NCI-H460 (cell line): Measurements from ENCODE around the gene ABCC11. TPM values are rescaled to one million over a fixed set of nuclear protein-coding genes. Genes with fewer than 3 reads are reported as not detected.

ENCODE experiments used
- DNase-seq: peaks from one replicate; pipeline ENCODE4 v3.0.0-alpha.2; 2016; ENCODE audit warnings: low read depth; ENCODE audit errors: extremely low read depth
- total RNA-seq: library from RNA; depleted of rRNA; stranded (reverse); fragments of >200 nt; shearing (Covaris generic); gene quantifications from 2 replicates; pipeline ENCODE4 v1.2.3, GENCODE V29; 2014; rRNA removed

Gene ABCC11
- total RNA-seq, 1 experiment from 2014 or later: not detected

DNA sequence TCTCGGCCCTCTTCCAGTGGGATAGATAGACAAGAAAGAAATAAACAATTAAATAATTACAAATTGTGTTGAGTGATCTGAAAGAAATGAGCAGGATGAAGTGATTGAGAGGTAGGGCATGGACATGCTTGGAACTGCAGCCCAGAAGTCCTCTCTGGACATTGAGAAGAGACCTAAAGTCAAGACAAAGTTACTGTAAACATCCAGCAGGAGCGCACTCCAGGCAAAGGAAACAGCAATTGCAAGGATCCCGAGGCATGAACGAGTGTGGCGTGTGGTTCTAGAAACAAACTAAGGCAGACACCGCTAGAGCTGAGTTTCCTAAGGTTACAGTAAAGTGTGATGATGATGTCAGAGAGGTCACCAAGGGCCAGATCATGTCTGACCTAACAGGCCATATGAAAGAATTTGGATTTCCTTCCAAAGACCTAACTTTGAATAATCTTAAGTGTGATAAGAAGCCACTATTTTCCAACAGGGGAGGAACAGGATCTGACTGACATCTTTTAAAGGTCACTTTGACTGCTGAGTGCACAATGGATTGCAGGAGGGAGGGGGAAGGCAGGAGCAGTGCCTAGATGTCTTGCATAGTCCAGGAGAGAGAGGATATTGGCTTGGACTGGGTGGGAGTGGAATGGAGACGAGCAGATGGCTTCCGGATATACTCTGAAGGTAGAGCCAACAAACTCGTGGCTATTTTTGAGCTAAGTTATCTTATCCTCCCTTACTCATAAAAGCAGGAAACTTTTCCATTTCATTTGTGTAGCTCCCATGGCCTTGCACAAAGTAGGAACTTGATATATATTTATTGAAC, 110.6 kb downstream of the ABCC11 start:
- peak; percentile 11 for DNase-seq

DNA sequence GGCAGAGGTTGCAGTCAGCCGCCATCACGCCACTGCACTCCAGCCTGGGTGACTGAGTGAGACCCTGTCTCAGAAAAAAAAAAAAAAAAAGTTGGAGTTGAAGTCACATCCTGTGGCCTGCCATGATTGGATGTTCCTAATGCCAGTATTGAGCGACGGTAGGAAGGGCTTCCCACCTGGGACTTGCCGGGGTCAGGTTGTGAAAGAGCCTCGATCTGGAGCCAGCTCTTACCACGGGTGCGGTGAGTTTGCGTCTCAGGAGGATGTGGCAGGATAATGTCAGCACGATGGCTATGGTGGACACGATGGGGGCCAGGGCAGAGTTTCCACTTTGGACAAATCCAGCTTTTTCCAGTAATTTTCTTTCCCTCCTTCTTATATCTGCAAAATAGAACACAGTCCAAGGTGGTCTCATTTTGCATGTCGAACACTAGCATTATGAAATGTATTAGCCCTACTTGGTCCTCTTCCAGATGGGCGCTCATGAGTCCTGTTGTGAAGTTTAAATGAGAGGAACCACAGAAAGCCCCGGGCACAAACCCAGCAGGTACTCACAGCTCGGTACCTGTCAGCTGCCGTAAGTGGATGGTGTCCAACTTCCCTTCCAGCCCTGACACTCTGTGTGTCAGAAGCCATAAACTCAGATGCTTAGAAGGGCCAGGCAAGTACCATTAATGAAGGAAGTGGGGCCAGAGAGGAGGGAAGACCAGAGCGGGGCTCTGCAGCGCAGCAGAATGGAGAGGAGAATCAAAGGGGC, 113.7 kb downstream of the ABCC11 start:
- no peak for DNase-seq

GRCh38 chr16:48132696-48133095, 114.6 kb downstream of the ABCC11 start:
- no peak for DNase-seq

- DNase-seq: no peak
Measured at GRCh38 chr16:48131201-48131935, 116.0 kb downstream of the ABCC11 start.

GRCh38 chr16:48129926-48130325, 117.4 kb downstream of the ABCC11 start:
- no peak for DNase-seq

GRCh38 chr16:48128769-48129168, 118.6 kb downstream of the ABCC11 start:
- DNase-seq: no peak

GRCh38 chr16:48126801-48127644, 120.3 kb downstream of the ABCC11 start:
- peak; percentile 63 for DNase-seq

DNA sequence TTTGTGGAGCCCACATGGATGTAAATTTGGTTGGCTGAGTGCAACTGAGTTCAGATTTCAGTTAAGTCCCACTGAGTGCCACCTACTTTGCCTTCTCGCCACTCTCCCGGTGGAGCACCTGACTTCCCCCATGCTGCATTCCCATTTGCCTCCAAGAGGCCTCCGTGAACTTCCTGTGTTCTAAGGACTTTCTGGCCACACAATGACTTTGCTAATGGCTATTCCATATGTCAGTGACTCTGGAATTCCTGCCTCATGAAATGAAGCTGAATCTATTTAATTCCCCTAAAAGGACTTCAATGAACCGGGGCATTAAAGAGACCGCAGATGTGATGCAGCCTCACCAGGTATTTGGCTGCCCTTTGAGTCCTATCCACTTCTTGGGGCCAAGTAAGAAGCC, 121.5 kb downstream of the ABCC11 start:
- no peak for DNase-seq

DNA sequence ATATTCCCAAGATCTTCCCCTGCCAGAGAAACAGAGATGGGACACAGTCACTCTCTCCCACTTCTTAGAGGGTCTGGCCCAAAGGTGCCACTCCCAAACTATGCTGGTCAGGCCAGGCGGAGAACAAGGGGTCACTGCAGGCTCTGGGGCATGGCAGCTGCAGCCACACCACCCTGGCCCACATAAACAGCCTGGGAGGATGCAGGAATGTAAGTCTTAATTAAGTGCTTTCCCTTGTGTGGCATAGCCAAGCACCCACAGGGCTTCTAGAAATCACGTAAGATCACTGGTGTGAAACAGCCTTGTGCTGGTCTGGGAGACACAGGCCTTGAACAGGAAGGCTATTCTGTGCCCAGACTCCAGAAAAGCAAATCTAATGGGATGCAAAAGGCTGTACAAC, 123.1 kb downstream of the ABCC11 start:
- DNase-seq: no peak

DNA sequence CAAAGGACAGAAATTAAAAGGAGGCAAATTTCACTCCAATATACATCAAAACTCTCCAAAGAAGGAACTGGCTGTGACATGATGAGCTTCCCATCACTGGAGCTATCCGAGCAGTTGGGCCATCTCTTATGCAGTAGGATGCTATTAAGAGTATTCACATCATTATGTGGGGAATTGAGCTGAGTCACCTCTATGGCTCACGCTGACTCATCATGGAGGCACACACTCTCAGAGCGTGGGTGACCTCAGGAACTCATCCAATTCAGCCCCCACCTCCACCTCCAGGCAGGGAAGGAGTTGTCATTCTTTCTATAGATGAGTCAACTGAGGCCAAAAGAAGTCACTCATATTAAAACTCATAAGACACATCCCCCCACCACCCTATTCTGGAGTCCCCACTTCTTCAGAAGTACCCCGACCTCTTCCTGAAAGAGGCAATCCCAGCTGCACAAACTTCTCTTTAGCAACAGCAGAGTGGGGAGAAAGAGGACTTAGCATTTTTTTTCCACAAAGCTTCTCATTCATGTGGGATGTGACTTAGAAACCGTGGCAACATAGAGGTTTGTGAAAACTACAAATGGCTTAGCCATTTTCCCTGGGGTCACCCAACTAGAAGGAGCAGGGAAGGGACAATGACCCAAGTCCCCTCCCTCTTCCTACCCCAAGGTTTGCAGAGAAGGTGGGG, 124.1 kb downstream of the ABCC11 start:
- peak; percentile 89 for DNase-seq

- DNase-seq: no peak
Measured at GRCh38 chr16:48121276-48121675, 126.1 kb downstream of the ABCC11 start.

DNA sequence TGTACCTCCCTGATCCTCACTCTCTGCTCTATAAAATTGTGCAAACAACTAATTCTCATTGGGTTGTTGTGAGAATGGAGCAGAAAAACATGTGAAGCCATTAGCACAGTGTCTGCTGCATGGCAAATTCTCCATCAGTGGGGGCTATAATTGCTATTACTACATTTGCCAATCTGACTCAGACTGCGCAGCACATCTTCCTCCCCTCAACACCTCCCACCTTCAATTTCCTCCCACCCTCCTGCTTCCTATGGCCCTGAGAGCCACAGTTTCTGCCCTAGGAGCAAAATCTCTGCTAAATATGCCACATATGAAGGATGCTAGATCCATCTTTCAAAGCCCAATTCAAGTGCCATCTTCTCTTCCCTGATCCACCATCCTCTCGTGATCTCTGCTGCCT, 128.5 kb downstream of the ABCC11 start:
- DNase-seq: no peak

DNA sequence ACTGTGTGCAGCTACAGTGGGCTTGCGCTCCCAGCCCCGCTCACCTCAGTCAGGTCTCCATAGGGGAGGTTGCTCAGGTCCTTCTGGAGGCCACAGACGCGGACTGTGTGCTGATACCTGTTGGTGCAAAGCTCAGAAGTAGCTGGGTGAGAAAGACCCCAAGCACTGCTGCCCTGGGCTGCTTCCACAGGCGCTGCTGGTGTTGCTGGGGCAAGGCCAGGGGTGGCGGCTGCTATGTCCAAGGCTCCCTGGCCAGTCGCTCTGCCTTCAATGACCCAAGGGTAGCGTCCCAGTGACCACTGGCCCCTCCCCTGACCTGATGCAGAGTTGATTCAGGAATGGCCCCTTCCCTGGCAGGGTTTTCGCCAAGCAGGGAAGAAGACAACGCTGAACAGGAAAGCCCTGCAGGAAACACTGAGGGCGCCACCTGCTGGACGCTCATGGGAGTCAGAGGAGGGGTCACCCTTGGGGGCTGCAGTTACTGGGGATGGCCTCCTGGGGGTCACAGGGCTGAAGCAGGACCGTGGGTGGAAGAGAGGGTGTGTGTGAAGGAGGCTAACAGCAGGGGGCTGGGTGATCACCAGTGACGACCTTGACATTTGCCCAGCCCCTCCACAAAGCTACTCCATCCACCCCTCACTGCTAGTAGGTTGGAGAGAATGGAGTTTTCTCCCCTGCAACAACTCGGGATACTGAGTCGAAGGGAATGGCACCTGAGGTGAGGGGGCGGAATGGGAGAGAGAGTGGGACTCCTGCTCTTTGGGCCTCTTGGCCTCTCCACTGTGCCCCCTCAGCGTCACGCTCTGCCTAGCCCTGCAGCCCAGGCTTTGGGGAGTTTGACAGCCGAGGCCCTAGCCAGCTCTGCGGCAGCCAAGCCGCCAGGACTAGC, 129.9 kb downstream of the ABCC11 start:
- DNase-seq: peak; percentile 42

Other genes starting within 250 kb of the ABCC11 start
- not detected in 2 replicates for gene ABCC12, start 91.5 kb downstream of the ABCC11 start, total RNA-seq
- 44.8 and 49.5 TPM in 2 replicates for gene LONP2, start 3.2 kb downstream of the ABCC11 start, total RNA-seq
- 23.8 and 30.6 TPM in 2 replicates for gene SIAH1, start 137.9 kb upstream of the ABCC11 start, total RNA-seq